LoVo (cell line): ENCODE measurements around the gene NOXA1.

Experiments
- DNase-seq: peaks from one replicate; pipeline ENCODE4 v3.0.0-alpha.2; 2016; ENCODE audit warnings: low spot score

Gene NOXA1

GRCh38 chr9:137387891-137388560 lies 35.2 kb upstream of the NOXA1 start:
- DNase-seq: no peak

DNA sequence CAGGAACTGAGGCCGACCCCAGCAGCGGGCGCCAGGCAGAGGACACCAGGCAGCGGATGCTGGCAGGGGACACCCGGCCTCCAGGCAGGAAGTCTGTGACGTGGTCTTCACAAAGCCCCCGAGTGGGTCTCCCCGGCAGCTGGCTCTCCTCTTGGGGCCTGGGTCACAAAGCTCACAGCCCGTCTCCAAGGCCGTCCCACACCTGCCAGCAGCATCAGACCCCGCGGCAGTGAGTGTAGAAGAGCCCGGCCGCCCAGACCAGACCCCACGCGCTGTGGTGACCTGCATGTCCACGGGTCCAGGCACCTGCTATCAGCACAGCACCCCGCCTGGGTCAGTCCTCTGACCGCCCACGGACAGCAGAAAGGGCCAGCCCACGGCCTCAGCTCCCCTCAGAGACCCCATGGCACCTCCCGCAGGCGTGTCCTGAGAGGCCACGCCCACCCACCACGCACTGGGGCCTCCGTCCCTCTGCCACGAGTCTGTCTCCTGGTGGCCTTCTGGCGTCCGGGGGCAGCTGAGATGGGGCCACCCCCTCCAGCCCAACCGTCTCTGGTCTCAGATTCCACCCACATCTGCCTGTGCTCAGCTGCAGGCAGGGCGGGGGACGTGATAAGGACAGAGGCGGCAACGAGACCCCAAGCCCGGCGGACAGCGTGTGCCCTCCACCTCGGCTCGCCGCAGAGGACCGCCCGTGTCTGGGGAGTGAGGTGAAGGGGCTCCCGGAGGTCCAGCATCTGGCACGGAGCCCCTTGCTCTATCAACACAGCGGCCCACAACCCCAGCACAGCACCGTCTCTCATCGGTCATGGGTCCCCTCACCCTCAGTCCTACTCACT lies 34.4 kb upstream of the NOXA1 start:
- DNase-seq: no peak

GRCh38 chr9:137389428-137389746 lies 33.8 kb upstream of the NOXA1 start:
- no peak for DNase-seq

DNA sequence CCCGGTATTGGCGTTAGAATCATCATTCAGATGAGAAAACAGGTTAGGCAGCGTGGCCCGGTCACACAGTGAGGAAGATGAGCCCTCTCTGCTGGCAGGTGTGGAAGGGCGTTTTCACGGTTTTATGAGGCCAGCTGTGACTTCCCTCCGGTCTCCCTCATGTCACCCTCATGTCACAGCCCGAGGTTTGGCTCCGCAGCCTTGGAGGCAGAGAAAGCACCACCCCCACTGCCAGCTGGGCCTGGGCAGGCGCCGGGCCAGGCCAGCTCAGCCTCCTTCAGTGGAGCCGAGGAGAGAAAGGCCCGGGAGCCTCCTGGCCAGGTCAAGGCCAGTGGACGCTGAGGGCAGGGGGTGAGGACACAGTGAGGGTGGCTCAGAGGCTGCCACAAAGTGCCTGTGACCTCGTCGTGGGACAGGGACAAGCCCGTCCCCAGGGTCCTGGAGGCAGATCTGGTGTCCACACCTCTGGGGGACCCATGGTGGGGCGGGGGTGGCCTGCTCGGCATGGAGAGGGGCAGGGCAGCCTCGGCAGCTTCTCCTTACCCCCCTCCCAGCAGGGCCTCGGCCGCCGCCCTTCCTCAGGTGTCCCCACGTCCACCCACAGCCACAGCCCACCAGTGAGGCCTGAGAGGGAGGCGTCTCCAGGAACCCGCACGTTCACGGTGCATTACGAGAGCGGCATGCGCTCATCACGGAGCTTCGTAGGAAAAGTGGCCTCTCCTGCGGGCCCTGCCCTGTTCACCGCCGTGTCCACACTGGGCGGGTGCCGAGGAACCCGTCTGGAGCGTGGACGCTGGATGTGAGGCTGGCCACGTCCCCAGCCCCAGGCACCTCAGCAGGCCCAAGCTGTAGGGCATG lies 32.4 kb upstream of the NOXA1 start:
- no peak for DNase-seq

DNA sequence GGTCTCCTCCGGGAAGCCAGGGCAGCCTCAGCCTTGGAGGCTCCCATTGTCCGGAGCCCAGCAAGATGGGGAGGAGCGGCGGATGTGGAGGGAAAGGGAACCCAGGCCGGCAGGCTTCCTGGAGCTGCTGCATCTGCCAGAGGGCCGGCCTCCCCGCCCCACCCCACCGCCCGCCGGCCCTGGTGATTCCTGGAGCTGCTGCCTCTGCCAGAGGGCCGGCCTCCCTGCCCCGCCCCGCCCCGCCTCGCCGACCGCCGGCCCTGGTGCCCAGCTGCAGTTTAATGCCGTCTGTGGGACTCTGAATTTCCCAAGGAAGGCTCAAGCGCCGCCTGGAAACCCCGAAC lies 31.8 kb upstream of the NOXA1 start:
- no peak for DNase-seq

DNA sequence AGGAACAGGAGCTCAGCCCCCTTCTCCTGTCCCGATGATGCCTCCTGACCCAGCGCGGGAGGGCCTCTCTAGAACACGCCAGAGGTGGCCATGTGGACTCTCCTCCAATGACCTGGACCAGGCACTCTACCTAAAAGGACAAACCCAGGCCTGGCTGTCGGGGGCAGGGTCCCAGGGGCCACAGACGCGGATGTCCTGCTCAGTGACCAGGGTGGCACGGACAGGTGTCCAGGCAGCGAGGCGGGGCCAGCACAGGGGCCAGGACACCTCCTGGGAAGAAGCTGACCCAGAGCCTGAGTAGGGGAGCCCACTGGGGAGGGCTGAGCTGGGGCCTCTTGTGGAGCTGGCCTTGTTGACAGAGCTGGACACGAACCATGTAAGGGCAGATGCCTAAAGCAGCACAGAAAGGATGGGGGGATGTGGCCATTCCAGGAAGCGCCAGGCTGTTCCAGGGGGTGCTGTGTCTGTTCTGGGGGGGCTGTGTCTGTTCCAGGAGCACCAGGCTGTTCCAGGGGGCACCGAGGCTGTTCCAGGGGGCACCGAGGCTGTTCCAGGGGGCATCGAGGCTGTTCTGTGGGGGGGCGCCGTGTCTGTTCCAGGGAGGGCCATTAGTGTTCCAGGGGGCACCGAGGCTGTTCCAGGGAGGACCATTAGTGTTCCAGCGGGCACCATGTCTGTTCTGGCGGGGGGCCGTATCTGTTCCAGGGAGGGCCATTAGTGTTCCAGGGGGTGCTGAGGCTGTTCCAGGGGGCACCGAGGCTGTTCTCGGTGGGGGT lies 30.8 kb upstream of the NOXA1 start:
- DNase-seq: no peak

DNA sequence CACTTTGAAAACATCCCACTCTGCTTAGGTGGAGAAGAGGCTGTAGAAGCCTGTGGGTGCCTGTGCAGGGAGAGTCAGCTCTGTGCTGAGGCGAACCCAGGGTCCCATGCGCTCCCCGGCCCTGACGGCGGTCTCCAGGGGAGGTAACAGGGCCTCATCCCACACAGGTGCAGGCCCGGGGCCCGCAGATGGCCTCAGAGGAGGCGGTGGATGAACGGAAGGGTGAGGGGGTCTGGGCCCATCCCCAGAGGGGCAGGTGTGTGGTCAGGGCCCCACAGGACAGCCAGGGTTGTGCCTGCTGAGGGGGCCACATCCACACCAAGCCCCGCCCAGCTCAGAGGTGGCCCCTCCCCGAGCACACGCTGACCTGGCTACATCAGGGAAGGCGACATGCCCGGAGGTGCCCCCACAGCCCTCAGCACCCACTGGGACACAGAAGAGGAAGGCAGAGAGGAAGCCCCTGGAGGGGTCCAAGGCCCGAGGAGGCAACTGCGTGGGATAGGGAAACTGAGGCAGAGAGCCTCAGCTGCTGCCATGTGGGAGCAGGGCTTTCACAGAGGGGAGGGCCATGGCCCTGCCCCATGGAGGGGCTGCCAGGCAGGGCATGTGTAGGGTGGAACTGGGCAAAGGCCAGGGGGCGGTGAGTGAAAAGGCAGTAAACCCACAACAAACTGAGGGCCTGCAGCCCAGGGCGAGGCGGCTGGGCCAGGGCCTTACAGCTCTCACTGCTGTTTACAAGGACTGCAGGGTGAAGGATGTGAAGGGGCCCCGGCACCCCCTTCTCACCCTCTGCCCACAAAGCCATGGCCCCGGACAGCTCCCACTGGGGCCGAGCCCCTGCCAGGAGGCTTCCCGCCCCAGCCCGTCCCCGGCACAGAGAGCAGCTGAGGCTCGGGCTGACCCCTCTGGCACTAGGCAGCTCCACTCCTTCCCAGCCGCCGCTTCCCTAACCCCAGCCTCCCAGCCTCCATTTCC lies 29.7 kb upstream of the NOXA1 start:
- no peak for DNase-seq

DNA sequence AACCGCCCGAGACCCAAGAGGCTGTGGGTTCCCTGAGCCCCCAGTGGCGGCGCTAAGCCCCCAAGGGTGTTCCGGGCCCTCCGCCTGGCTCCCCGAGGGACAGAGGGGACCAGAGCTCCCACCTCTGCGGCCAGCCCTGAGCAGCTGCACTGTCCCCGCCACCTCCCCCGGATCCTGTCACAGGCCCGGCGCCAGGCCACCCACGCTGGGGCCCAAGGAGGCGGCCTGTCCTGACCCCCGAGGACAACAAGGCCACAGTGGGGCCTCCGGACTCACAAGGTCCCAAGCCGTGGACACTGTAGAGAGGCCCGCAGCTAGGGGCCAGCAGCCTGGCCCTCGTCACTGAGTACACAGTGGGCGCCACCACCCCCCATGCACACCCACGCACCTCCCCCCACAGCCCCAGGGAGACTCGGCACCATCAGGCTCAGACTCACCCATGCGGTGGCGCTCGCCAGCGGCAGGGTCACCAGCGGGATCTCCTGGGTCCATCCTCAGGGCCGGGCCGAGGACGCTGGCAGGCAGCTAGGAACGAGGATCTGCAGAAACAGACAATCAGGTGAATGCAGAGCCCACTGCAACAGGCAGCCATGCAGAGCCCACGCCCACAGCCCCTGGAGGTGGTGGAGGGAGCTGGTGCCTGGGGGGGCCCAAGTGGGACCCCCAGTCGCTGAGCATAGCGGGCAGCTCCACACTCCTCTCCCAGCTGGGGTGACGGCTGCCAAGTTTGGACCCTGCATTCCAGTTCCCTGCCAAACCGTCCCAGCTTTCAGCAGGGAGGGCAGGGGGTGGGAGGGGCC lies 28.1 kb upstream of the NOXA1 start:
- DNase-seq: no peak

- no peak for DNase-seq
Observed at GRCh38 chr9:137395666-137396010, 27.6 kb upstream of the NOXA1 start.

GRCh38 chr9:137396227-137396626 lies 27.0 kb upstream of the NOXA1 start:
- no peak for DNase-seq

- DNase-seq: no peak
Observed at GRCh38 chr9:137396634-137397367, 26.4 kb upstream of the NOXA1 start.

DNA sequence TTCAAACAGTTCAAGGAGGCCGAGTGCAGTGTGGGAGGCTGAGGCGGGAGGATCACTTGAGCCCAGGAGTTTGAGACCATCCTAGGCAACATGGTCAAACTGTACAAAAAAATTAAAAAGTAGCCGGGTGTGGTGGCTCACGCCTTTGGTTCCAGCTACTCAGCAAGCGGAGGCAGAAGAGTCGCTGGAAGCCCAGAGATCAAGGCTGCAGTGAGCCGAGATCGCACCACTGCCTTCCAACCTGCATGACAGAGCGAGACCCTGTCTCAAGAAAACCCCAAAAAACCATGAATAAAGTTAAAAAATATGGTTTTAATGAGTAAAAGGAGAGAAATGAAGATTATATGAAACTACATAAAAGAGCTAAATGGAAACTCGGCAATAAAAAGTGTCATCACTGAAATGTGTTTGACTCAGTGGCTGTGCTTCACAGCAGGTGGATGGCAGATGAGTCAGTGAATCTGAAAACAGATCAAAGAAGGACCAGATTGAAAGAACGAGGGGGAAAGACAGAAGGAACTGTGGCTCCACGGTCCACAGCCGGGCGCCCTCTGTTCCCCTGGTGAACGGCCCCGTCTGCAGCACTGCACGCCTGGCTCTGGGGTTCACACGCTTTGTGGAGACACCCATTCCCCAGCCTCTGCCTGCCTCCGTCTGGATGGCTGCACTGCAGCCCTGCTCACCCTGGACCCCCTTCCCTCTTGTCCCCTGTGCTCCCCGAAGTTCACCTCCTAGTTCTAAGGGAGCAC lies 25.3 kb upstream of the NOXA1 start:
- no peak for DNase-seq

- DNase-seq: no peak
Observed at GRCh38 chr9:137398561-137399468, 24.4 kb upstream of the NOXA1 start.

DNA sequence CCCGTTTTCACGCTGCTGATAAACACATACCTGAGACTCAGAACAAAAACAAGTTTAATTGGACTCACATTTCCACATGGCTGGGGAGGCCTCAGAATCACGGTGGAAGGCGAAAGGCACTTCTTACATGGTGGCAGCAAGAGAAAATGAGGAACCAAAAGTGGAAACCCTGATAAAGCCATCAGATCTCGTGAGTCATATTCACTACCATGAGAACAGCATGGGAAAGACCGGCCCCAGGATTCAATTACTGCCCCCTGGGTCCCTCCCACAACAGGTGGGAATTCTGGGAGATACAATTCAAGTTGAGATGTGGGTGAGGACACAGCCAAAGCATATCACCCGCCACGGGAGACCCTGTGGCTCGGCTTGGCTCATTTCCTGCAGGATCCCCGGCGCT lies 20.4 kb upstream of the NOXA1 start:
- no peak for DNase-seq

DNA sequence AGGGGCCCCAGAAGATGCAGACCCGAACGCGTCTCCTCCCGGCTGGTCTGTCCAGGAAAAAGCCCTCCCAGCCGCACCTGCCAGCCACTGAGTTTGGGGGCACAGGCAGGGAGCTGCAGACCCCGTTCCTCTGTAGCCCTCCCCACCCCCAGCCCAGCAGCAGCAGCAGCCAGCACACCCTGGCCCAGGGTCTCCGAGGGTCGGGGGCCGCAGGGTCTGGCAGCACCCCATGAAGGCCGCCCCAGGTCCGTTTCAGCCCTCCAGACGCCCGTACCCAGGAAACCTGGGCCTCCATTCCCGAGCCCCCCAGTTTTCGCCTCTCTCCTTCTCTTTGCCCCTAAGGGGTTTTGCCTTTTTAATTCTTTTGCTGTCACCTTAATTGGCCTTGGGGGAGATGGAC lies 19.9 kb upstream of the NOXA1 start:
- DNase-seq: no peak

DNA sequence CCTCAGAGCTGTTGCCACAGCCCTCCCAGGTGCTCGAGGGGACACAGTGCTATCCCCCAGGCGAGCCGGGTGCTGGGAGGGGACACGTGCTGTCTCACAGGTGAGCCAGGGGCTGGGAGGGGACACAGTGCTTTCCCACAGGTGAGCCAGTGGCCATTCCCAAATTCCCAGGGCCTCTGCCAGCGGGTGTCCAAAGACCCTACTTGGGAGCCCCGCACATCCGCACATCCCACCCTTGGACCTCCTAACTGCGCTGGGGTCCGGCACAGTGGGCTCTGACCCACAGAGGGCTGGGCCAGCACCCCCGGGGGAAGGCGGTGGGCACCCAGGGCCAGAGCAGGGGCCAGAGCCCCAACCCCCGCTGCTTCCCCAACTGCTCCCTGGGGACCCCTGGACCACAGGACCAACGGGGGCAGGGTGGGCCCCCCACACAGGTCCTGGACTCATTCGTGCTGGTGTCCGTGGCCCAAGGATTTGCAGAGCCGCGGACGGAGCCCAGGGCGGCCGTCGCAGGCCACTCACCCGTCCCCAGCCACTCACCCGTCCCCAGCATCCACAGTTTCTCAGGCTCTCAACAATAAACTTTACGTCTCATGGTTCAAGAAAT lies 18.1 kb upstream of the NOXA1 start:
- no peak for DNase-seq

DNA sequence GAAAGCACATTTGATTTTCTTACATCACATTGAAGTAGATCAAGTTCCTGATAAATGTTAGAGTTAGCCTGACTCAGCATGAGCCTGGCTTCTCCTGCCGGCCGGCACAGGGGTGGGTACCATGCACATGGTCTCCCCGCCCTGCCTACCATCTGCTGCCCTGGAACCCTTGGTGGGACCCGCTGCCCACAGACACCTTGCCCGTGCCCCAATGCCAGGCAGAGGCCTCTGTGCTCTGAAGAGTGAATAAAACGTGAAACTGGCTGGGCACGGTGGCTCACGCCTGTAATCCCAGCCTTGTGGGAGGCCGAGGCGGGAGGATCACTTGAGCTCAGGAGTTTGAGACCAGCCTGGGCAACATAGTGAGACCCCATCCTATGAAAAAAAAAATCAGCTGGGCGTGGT lies 17.5 kb upstream of the NOXA1 start:
- no peak for DNase-seq
